Vagina (tissue), 2 donors: ENCODE measurements around the gene CENPF.

ENCODE experiments used
- CTCF ChIP-seq, 3 experiments: fragments of 450-650 bp in 2 of 3; fragments of 200-600 bp in 1 of 3; sonication (generic) in 1 of 3; IDR thresholded peaks; one replicate each; pipeline ENCODE4 v1.5.1; 2017 to 2019; ENCODE audit warnings: antibody characterized with exemption in 3 of 3, mild to moderate bottlenecking in 2 of 3, moderate library complexity in 2 of 3
- POLR2A ChIP-seq, 2 donors: fragments of 450-650 bp; IDR thresholded peaks; one replicate each; pipeline ENCODE4 v1.6.1; 2017; ENCODE audit warnings: antibody characterized with exemption in 2 of 2, mild to moderate bottlenecking in 2 of 2, moderate library complexity in 2 of 2
- POLR2AphosphoS5 ChIP-seq, 2 donors: sonication (generic); formaldehyde crosslinking; IDR thresholded peaks; one replicate each; pipeline ENCODE4 v1.9.0; 2017; ENCODE audit warnings: antibody characterized with exemption in 2 of 2, mild to moderate bottlenecking in 2 of 2, low read depth in 1 of 2; ENCODE audit not compliant: insufficient read depth in 1 of 2

DNA sequence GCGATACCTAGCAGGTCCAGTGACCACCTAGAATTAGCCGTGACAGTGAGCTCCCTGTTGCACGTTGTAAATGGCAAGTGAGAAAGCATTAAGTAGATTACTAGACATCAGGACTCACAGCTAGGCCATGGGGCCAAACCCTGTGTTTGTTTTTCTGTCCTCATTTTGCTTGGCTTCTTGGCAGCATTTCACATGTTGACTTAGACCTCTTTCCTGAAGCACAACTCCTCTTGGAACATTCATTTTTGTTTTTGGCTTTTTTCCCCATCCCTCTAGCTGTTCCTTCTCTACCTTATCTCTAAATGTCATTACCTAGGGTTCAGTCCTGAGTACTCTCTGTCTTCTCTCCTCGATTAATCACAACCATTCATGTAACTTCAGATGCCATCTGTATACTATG is 34.7 kb upstream of the CENPF start:
- TF ChIP-seq CTCF (IDR thresholded peaks at IDR 0.05) (no peak), POLR2A (IDR thresholded peaks at IDR 0.05) (no peak), POLR2AphosphoS5 (IDR thresholded peaks at IDR 0.05; ENCODE audit: insufficient read depth in 1 of 2, low read depth in 1 of 2) (no peak)
